DOHH2 (cell line): ENCODE results near the gene PHF2.

Experiments used
- CTCF ChIP-seq: fragments of 200-600 bp; sonication (generic); IDR thresholded peaks from one replicate; pipeline ENCODE4 v1.5.1; 2014; ENCODE audit warnings: antibody characterized with exemption, mild to moderate bottlenecking, low read depth, low read length; ENCODE audit not compliant: poor library complexity, severe bottlenecking
- EZH2phosphoT487 ChIP-seq: fragments of 200-600 bp; sonication (generic); IDR thresholded peaks from 2 replicates; pipeline ENCODE4 v1.6.1; 2017; ENCODE audit warnings: borderline replicate concordance, mild to moderate bottlenecking, antibody characterized with exemption, low read length, moderate library complexity, mixed read lengths

DNA sequence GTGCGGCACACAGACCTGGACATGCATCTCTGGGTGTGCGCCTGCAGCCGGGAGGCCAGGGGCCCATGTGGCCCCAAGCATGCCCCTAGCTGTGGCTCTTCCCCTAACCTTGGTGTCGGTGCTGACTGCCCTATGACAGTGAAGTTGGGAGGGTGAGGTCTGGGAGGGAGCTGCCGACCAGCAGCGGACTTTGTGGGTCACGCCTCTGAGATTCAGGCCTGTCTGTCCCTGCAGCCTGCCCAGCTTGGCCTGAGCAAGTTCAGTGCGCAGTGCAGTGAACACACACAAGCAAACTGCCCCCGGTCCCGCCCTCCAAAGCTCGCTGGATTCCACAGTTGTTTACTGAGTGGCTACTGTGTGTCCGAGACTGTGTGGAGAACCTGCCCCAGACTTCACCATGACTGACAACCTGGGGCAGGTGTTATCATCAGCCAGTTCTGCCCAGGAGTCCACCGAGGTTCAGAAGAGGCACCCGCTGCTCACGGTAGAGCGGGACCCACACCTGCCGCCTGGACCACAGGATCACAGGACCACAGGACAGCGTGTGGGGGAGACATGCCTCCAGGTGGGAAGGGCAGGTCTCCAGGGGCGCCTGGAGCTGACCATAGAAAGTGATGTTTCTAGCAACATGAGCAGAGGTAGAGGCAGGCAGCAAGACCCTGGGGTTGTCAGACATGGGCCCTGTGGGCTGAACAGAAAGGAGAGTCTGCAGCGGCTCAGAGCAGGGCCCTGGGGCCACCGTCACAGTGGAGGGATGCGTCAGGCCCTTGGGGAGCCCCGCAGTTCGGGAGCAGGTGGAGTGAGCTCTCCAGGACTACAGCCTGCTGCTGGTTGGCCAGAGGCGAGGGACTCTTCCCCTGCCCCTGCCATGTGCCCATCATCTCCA lies 105.1 kb downstream of the PHF2 start:
- TF ChIP-seq CTCF = no peak
- TF ChIP-seq EZH2phosphoT487 = no peak
